Measurements from ENCODE around the gene PTPRT.

PTPRT gene

GRCh38 chr20:42974347-42974746 is 215.4 kb downstream of the PTPRT start:
- no peak for TF ChIP-seq CTCF (IDR thresholded peaks at IDR 0.05; ENCODE audit: borderline replicate concordance, control extremely low read depth, extremely low read depth, insufficient read depth, missing control alignments)
- in situ Hi-C loops (cut with MboI; ENCODE audit: low sequenced_read_pairs, unreplicated experiment) = no loop called here
- no peak for DNase-seq (ENCODE audit: low spot score)

- in situ Hi-C loops (cut with MboI; ENCODE audit: low sequenced_read_pairs, unreplicated experiment) = no loop called here
- no peak for DNase-seq (ENCODE audit: low spot score)
- TF ChIP-seq CTCF (IDR thresholded peaks at IDR 0.05; ENCODE audit: borderline replicate concordance, control extremely low read depth, extremely low read depth, insufficient read depth, missing control alignments) = no peak
Observed at GRCh38 chr20:42972591-42972990, 217.1 kb downstream of the PTPRT start.

GRCh38 chr20:42968746-42969145 is 221.0 kb downstream of the PTPRT start:
- in situ Hi-C loops (cut with MboI; ENCODE audit: low sequenced_read_pairs, unreplicated experiment) = no loop called here
- DNase-seq (ENCODE audit: low spot score) = no peak
- TF ChIP-seq CTCF (IDR thresholded peaks at IDR 0.05; ENCODE audit: borderline replicate concordance, control extremely low read depth, extremely low read depth, insufficient read depth, missing control alignments) = no peak

- in situ Hi-C loops (cut with MboI; ENCODE audit: low sequenced_read_pairs, unreplicated experiment) = no loop called here
- no peak for DNase-seq (ENCODE audit: low spot score)
- no peak for TF ChIP-seq CTCF (IDR thresholded peaks at IDR 0.05; ENCODE audit: borderline replicate concordance, control extremely low read depth, extremely low read depth, insufficient read depth, missing control alignments)
Observed at GRCh38 chr20:42963796-42964195, 225.9 kb downstream of the PTPRT start.

- DNase-seq (ENCODE audit: low spot score) = no peak
- no peak for TF ChIP-seq CTCF (IDR thresholded peaks at IDR 0.05; ENCODE audit: borderline replicate concordance, control extremely low read depth, extremely low read depth, insufficient read depth, missing control alignments)
- in situ Hi-C loops (cut with MboI; ENCODE audit: low sequenced_read_pairs, unreplicated experiment) = no loop called here
Observed at GRCh38 chr20:42961771-42962170, 227.9 kb downstream of the PTPRT start.

GRCh38 chr20:42959996-42960395 is 229.7 kb downstream of the PTPRT start:
- TF ChIP-seq CTCF (IDR thresholded peaks at IDR 0.05; ENCODE audit: borderline replicate concordance, control extremely low read depth, extremely low read depth, insufficient read depth, missing control alignments) = no peak
- no peak for DNase-seq (ENCODE audit: low spot score)
- in situ Hi-C loops (cut with MboI; ENCODE audit: low sequenced_read_pairs, unreplicated experiment) = no loop called here

Data from GM13976 (cell line).